ENCODE results near the gene TMED4.

DNA sequence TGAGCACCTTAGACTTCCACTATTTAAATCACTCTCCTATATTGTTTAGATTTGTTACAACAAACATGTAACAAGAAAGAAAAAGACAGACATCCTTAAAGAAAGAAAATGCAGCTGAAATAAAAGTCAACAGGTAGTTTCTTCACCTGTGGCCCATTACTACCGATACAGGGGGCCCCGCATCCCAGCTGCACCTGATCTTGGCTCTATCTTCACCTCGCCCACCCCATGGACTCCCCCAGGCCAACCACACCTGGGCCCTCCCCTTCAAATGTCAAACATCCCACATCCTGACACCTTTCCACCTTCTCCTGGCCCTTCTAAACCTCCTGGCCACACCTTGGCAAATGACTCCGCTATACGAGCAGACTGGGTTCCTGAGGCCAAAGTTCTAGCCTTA, 15.4 kb downstream of the TMED4 start:
- TF ChIP-seq POLR2A (IDR thresholded peaks at IDR 0.05; ENCODE audit: low read length) (no peak), GATA1 (IDR thresholded peaks at IDR 0.05; ENCODE audit: low read depth, low read length) (no peak)

All from erythroblast (primary cell).